GM12801 (cell line): Measurements from ENCODE around the gene AGBL4.

ENCODE experiments used
- CTCF ChIP-seq: IDR thresholded peaks from one replicate; pipeline ENCODE4 v1.5.1; 2011; ENCODE audit warnings: control low read depth; ENCODE audit not compliant: insufficient read length; ENCODE audit errors: extremely low read depth

The AGBL4 gene

DNA sequence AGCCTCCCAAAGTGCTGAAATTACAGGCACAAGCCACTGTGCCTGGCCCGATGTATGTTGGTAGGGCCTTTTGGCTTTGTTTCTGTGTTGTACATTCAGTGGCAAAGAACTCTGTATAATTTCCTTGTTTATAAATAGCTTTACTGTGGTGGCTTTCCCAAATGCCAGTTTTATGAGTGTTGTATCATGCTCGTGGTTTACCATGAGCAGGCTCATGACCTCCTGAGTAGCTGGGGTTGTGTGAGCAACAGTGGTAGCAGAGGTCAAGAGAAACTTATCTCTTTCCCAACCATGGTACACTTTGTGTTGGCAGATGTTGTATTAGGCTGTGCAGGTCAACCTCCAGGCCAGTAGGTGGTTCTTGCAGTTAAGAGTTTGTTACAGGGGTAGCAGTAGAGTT lies 826.7 kb downstream of the AGBL4 start:
- no peak for TF ChIP-seq CTCF

DNA sequence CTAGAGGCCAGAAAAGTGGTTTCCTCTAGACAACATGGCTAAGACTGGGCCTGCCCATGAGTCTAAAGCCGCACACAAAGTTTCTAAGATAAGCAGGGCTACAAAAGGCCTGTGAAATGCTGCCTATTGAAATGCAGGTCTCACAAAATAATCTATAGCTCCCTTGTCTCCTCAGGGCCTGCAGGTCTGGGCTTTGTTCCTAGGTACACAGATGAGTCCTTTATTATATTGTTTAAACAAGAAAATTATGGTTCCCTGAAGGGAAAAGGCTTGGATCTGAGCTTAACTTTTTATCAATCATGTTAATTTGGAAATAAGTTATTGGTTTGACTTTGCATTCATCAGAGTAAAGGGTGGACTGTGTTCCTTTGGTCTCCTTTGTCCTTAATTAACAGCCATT lies 833.6 kb downstream of the AGBL4 start:
- no peak for TF ChIP-seq CTCF

- no peak for TF ChIP-seq CTCF
These were observed 836.7 kb downstream of the AGBL4 start for GRCh38 chr1:49187056-49187455.

- no peak for TF ChIP-seq CTCF
These were observed 838.2 kb downstream of the AGBL4 start for GRCh38 chr1:49185450-49185980.

GRCh38 chr1:49183489-49183888 lies 840.3 kb downstream of the AGBL4 start:
- TF ChIP-seq CTCF = no peak

GRCh38 chr1:49181033-49181432 lies 842.7 kb downstream of the AGBL4 start:
- no peak for TF ChIP-seq CTCF

GRCh38 chr1:49171941-49172593 lies 851.7 kb downstream of the AGBL4 start:
- no peak for TF ChIP-seq CTCF
